OCI-LY7 (cell line): ENCODE data around the gene ALG9. TPM values are rescaled to one million over a fixed set of nuclear protein-coding genes. Genes with fewer than 3 reads are reported as not detected.

Experiments used
- Bru-seq: library from RNA; stranded (reverse); fragments of 400-500 nt; gene quantifications from one replicate; lab custom pipeline; 2021; lab: Mats Ljungman, UMichigan
- BruChase-seq, 2 experiments: library from RNA; stranded (reverse); fragments of 400-500 nt; gene quantifications; one replicate each; lab custom pipeline; 2021; lab: Mats Ljungman, UMichigan
- BruUV-seq: library from RNA; stranded (reverse); fragments of 400-500 nt; replicated peaks from 2 replicates; lab custom pipeline; 2021; lab: Mats Ljungman, UMichigan
- CTCF ChIA-PET: fragments of 300-600 bp; sonication (Branson Sonifier 250); formaldehyde crosslinking; loops from one replicate; lab custom pipeline; 2022; ENCODE audit warnings: antibody characterized with exemption; ENCODE audit not compliant: unreplicated experiment; lab: Charles Lee
- POLR2A ChIA-PET: fragments of 300-600 bp; sonication (Branson Sonifier 250); formaldehyde crosslinking; loops from one replicate; lab custom pipeline; 2022; ENCODE audit warnings: antibody characterized with exemption; lab: Charles Lee
- DNase-seq: peaks from one replicate; pipeline ENCODE4 v3.0.0-alpha.2; 2015; ENCODE audit warnings: low spot score
- H2AFZ ChIP-seq: fragments of 200-600 bp; sonication (generic), shearing (Covaris generic); 2 replicates; pipeline ENCODE4 v1.6.1; 2014; ENCODE audit warnings: mild to moderate bottlenecking, antibody characterized with exemption, low read length, moderate library complexity
- H3K27ac ChIP-seq: fragments of 200-600 bp; sonication (generic); 2 replicates; pipeline ENCODE4 v1.5.1; 2014; ENCODE audit warnings: mixed run types, low read depth, mild to moderate bottlenecking, moderate library complexity, low read length, inconsistent platforms; ENCODE audit not compliant: poor library complexity, severe bottlenecking
- H3K36me3 ChIP-seq: fragments of 200-600 bp; sonication (generic); 2 replicates; pipeline ENCODE4 v1.6.1; 2014; ENCODE audit warnings: mild to moderate bottlenecking, antibody characterized with exemption, low read length, moderate library complexity, mixed read lengths; ENCODE audit not compliant: insufficient read depth
- H3K4me1 ChIP-seq: fragments of 200-600 bp; sonication (generic); 2 replicates; pipeline ENCODE4 v1.5.1; 2014; ENCODE audit warnings: mild to moderate bottlenecking, low read length; ENCODE audit not compliant: insufficient read depth, poor library complexity, severe bottlenecking
- H3K4me2 ChIP-seq: fragments of 200-600 bp; sonication (generic); 2 replicates; pipeline ENCODE4 v1.6.1; 2014; ENCODE audit warnings: mild to moderate bottlenecking, low read length
- H3K4me3 ChIP-seq: fragments of 200-600 bp; sonication (generic); 2 replicates; pipeline ENCODE4 v1.5.1; 2014; ENCODE audit warnings: mild to moderate bottlenecking, low read depth, low read length; ENCODE audit not compliant: poor library complexity, severe bottlenecking
- H3K79me2 ChIP-seq: fragments of 200-600 bp; sonication (generic); 2 replicates; pipeline ENCODE4 v1.6.1; 2016; ENCODE audit warnings: low read depth, mild to moderate bottlenecking, low read length, moderate library complexity, mixed read lengths; ENCODE audit not compliant: insufficient read depth
- H3K9me2 ChIP-seq: fragments of 200-600 bp; sonication (generic); 2 replicates; pipeline ENCODE4 v1.6.1; 2016; ENCODE audit warnings: mild to moderate bottlenecking, low read length, mixed read lengths; ENCODE audit not compliant: insufficient read depth
- H3K9me3 ChIP-seq: fragments of 200-600 bp; sonication (generic); 2 replicates; pipeline ENCODE4 v1.6.1; 2014; ENCODE audit warnings: mild to moderate bottlenecking, mixed run types, low read length, mixed read lengths
- H4K20me1 ChIP-seq: fragments of 200-600 bp; sonication (generic); 2 replicates; pipeline ENCODE4 v1.6.1; 2014; ENCODE audit warnings: mild to moderate bottlenecking, antibody characterized with exemption, low read length, moderate library complexity, mixed read lengths; ENCODE audit not compliant: insufficient read depth
- CTCF ChIP-seq: fragments of 200-600 bp; sonication (generic); conservative IDR thresholded peaks from 2 replicates; pipeline ENCODE4 v1.5.1; 2014; ENCODE audit warnings: mild to moderate bottlenecking, antibody characterized with exemption, low read length, moderate library complexity, mixed read lengths
- EZH2phosphoT487 ChIP-seq: fragments of 200-600 bp; sonication (generic); IDR thresholded peaks from 2 replicates; pipeline ENCODE4 v1.6.1; 2018; ENCODE audit warnings: low read depth, borderline replicate concordance, mild to moderate bottlenecking, mixed run types, antibody characterized with exemption, low read length, moderate library complexity, mixed read lengths
- intact Hi-C: fragments of 100-400 bp; cut with micrococcal nuclease; formaldehyde crosslinking; loops from one replicate; pipeline ENCODE4 v1.10.0; 2022; ENCODE audit not compliant: unreplicated experiment
- long read RNA-seq: library from polyadenylated mRNA; stranded (forward); transcript quantifications from one replicate; pipeline ENCODE4 v2.0.0, GENCODE V29; 2022
- total RNA-seq, 2 experiments: library from RNA; depleted of rRNA in 1 of 2; stranded (reverse); fragments of >200 nt in 1 of 2; shearing (Covaris generic) in 1 of 2; gene quantifications; 2 replicates each; pipeline ENCODE4 v1.2.3, GENCODE V29; 2014 to 2022

Gene ALG9
- 13.8 and 16.8 TPM in 2 replicates for total RNA-seq (2014; rRNA removed; shearing (Covaris generic))
- total RNA-seq (2022), result 21.6 and 23.0 TPM in 2 replicates
- Bru-seq, nascent RNA, result percentile 54 among the genes with signal in this experiment
- BruChase-seq, experiment 1, labeled RNA remaining after a 6-hour chase, result percentile 69 among the genes with signal in this experiment
- BruChase-seq, experiment 2, labeled RNA remaining after a 2-hour chase, result percentile 59 among the genes with signal in this experiment
- long read RNA-seq, transcript ALG9-214 (15 exons, 2,028 nt), result major isoform, 8 of 30 reads
- long read RNA-seq, transcript ALG9-201 (15 exons, 2,345 nt), result minor isoform, 6 of 30 reads
- long read RNA-seq, partial matches to known transcripts, result 1 of 30 reads
- long read RNA-seq, other reads (novel, unspliced or antisense), result 12 of 30 reads

GRCh38 chr11:111870886-111871692 lies at the start of gene ALG9:
Gene ALG9, minus strand, starts transcription at chr11:111871581. Its CDS starts 99 bp downstream, at chr11:111871482.
- Histone ChIP-seq H2AFZ (peak within 1 kb of the TSS; percentile 99), H3K4me2 (peak within 1 kb of the TSS; percentile 82), H3K9me3 (no peaks in the 10 kb centered on the region), H3K36me3 (peaks cover 23% of the 10 kb centered on the region), H3K27ac (peak within 1 kb of the TSS; percentile 12), H3K4me1 (peaks cover 16% of the 10 kb centered on the region), H3K4me3 (peak within 1 kb of the TSS; percentile 79), H3K9me2 (no peaks in the 10 kb centered on the region), H4K20me1 (no peaks in the 10 kb centered on the region), H3K79me2 (peaks cover 9% of the 10 kb centered on the region; the same call in 1 of the 2 replicates)
- ChIA-PET CTCF (interaction anchor here (0.9 kb wide), 1 partner anchor 26 kb away, joined by 3 read pairs; no protein-coding TSS in a partner anchor), POLR2A (interaction anchor here (0.5 to 2.3 kb wide), 29 partner anchors 10 to 757 kb away, joined by 3 to 27 read pairs (median 4); partner anchors contain the start of genes CFAP68, SDHD and TIMM8B)
- intact Hi-C loops, result loop anchor here (5.0 kb wide), 1 partner anchor 269 kb away; the partner anchor contains the start of gene SIK2
- TF ChIP-seq CTCF, result peak; percentile 43; the same call in 1 of the 2 replicates
- no peak for TF ChIP-seq EZH2phosphoT487
- DNase-seq, result peak; percentile 79
- BruUV-seq, result no TSS peak

GRCh38 chr11:111920908-111921307 lies 49.5 kb upstream of the ALG9 start:
- H3K4me2 ChIP-seq, result no peak overlapping the region
- no peak for DNase-seq
- ChIA-PET POLR2A (no interaction called here), CTCF (no interaction called here)
- H4K20me1 ChIP-seq, result no peaks in the 10 kb centered on the region
- intact Hi-C loops, result no loop called here
- no peaks in the 10 kb centered on the region for H3K79me2 ChIP-seq
- no peaks in the 10 kb centered on the region for H3K9me2 ChIP-seq
- no peaks in the 10 kb centered on the region for H3K9me3 ChIP-seq
- H2AFZ ChIP-seq, result no peak overlapping the region
- H3K4me3 ChIP-seq, result no peak overlapping the region
- H3K4me1 ChIP-seq, result peaks cover 1% of the 10 kb centered on the region
- H3K27ac ChIP-seq, result no peak overlapping the region
- TF ChIP-seq CTCF, result no peak
- H3K36me3 ChIP-seq, result no peaks in the 10 kb centered on the region
- no TSS peak for BruUV-seq
